H7 (cell line): Measurements from ENCODE around the gene GAK. TPM values are rescaled to one million over a fixed set of nuclear protein-coding genes. Genes with fewer than 3 reads are reported as not detected.
"Not testable (repeated sequence)": the region's sequence is repeated elsewhere in the genome, so short reads cannot be mapped to it uniquely, and the experiment has no call there.

ENCODE experiments used
- DNase-seq: peaks from one replicate; pipeline ENCODE4 v3.0.0; 2012
- H3K27me3 ChIP-seq: 2 replicates; pipeline ENCODE4 v1.6.0; 2011; ENCODE audit warnings: mild to moderate bottlenecking, low read length; ENCODE audit not compliant: control insufficient read depth, insufficient read depth
- H3K36me3 ChIP-seq: replicated peaks from 2 replicates; pipeline ENCODE4 v1.5.1; 2011; ENCODE audit warnings: low read length; ENCODE audit not compliant: control insufficient read depth, insufficient read depth
- H3K4me3 ChIP-seq: 2 replicates; pipeline ENCODE4 v1.5.1; 2011; ENCODE audit warnings: low read depth, mild to moderate bottlenecking, control low read depth, low read length, moderate library complexity; ENCODE audit not compliant: insufficient read depth
- total RNA-seq: library from RNA; depleted of rRNA; stranded (reverse); fragments of >200 nt; shearing (Covaris generic); gene quantifications from 2 replicates; pipeline ENCODE4 v1.2.3, GENCODE V29; 2014; rRNA removed

The GAK gene
- total RNA-seq, result 77.4 and 85.1 TPM in 2 replicates

DNA sequence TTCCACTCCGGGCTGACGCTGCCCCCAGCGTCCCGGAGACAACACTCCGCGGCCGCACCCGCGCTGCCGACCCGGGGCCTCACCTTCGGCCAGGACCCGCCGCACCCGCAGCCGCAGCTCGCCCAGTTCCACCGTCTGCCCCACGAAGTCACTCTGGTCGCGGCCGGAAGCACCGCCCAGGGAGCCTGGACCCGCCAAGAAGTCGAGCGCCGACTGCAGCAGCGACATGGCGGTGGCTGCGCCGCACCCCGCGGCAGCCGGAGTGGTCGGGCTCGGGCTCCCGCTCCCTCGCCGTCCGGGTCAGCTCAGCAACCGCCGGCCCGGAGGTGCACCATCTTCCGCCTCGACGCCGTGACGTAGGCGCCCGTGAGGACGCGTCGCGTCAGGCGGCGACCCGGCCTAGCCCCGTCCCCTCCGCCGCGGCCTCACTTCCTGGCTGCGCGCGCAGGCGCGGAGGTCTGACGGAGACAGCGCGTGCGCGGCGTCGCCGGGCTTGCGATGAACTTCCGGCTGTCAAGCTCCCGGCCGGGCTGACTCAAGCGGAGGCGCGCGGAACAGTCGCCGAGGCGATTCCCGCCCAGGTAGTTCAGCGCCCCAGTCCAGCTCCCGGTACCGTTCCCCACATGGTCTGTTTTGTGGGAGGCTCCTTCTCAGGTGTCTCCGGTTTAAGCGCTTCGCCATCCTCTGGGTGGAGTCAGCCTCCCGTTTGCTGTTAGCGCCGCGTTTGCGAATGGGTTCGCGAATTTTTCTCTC lies at the start of gene GAK, which contains the start of gene TMEM175:
Gene GAK, minus strand, starts transcription at position 357 of the 753 bp plus-strand sequence. Its CDS starts 129 bp downstream, at position 228.
Gene TMEM175, plus strand, starts transcription at position 501 of the 753 bp plus-strand sequence. CDS start 15,280 bp downstream, outside the sequence.
- H3K4me3 ChIP-seq, result peak within 1 kb of the TSS; percentile 98
- H3K27me3 ChIP-seq, result no peaks in the 10 kb centered on the region
- H3K36me3 ChIP-seq, result no peaks in the 10 kb centered on the region
- peak; percentile 99 for DNase-seq

GRCh38 chr4:978957-979701 lies 47.0 kb upstream of the GAK start:
- Histone ChIP-seq H3K27me3 (peaks cover 2% of the 10 kb centered on the region; the same call in 1 of the 2 replicates), H3K4me3 (no peak overlapping the region), H3K36me3 (no peaks in the 10 kb centered on the region)
- no peak for DNase-seq

- not testable (repeated sequence) for H3K4me3 ChIP-seq, DNase-seq, H3K36me3 ChIP-seq
- H3K27me3 ChIP-seq, result peaks cover 10% of the 10 kb centered on the region; the same call in 1 of the 2 replicates
These were observed 43.9 kb upstream of the GAK start for GRCh38 chr4:976016-976415.

GRCh38 chr4:974668-975067 lies 42.6 kb upstream of the GAK start:
- Histone ChIP-seq H3K36me3 (no peaks in the 10 kb centered on the region), H3K27me3 (peaks cover 10% of the 10 kb centered on the region; the same call in 1 of the 2 replicates), H3K4me3 (no peak overlapping the region)
- DNase-seq, result no peak

DNA sequence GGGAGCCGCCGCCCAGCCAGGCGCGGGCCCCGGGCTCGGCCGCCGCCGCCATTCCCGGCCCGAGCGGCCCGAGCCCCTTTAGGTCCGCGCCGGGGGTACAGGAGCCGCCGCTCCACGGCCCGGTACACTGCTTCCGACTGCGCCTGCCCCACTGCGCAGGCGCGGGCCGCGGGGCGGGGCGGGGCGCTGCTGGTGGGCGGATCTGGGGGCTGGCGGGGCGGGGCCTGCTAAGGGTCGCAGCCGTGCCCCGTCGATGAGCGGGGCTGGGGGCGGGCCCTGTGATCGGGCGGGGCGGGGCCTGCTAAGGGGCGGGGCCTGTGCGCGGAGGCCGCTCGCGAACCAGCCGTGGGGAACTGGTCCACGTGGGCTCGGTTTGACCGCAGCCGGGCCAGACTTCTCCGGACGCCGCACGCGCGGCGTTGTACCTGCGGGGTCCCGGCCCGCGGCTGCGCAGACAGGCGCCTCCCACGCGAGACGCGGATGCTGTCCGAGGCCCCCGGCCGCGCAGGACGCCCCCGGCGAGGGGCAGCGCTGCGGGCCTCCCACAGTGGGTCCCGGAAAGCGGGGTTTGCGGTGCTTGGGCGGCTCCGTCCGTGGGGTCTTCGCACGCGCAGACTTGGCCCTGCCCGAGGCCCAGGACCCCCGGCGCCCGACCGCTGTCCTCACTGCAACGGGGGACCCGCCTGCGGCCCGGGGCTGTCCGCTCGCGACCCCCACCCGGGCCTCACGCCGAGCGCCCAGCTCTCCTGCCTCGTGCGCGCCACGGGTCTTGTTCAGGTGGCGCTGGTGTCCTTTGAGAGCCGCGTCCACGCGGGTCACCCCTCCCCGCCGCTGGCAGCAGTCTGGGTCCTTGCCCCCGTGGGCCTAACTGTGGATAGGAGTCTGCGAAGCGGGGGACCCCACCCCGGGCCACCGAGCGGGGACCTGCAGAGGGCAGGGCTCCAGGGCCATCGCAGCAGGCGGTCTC lies 41.6 kb upstream of the GAK start, which contains the start of gene DGKQ:
Gene DGKQ, minus strand, starts transcription at position 139 of the 967 bp plus-strand sequence. Its CDS starts 87 bp downstream, at position 52.
- peaks cover 10% of the 10 kb centered on the region; the same call in 1 of the 2 replicates for H3K27me3 ChIP-seq
- peak within 1 kb of the TSS; percentile 67 for H3K4me3 ChIP-seq
- peak; percentile 100 for DNase-seq
- no peaks in the 10 kb centered on the region for H3K36me3 ChIP-seq

GRCh38 chr4:972651-973424 lies 40.7 kb upstream of the GAK start:
- peak; percentile 89 for DNase-seq
- H3K27me3 ChIP-seq, result peaks cover 10% of the 10 kb centered on the region; the same call in 1 of the 2 replicates
- no peaks in the 10 kb centered on the region for H3K36me3 ChIP-seq
- H3K4me3 ChIP-seq, result peak overlapping the region; percentile 67

GRCh38 chr4:971666-972500 lies 39.8 kb upstream of the GAK start:
- H3K4me3 ChIP-seq, result peak overlapping the region; percentile 67; the same call in 1 of the 2 replicates
- H3K27me3 ChIP-seq, result peaks cover 10% of the 10 kb centered on the region
- H3K36me3 ChIP-seq, result no peaks in the 10 kb centered on the region
- DNase-seq, result no peak

DNA sequence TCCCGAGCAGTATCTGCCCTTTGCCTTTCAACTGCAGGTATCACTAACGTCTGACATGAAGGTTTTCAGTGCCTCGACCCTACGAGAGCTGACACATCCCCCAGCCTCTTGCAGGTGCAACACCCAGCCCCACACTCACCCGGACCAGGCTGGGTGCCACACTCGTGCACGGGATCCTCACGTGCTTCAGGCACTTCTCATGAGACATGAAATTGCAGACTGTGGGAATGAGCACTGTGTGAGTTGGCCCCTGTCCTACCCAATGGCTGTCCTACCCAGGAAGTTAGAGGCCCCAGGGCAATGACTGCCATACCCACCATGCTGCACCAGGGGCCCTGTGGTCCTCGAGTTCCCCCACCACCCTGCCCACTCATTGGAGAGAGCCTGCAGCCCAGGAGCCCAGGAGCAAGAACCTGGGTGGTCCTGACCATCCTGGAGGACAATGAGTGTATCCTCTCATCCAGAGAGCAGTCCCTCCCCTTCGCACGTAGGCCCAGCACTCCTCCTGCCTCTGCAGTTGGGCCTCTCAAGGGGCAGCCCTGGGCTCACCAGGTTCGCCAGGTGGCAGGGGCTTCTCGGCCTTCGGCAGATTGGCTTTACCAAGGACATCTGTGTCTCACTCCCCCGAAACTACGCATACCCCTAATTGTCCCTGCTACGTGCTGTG lies 38.9 kb upstream of the GAK start:
- DNase-seq, result no peak

DNA sequence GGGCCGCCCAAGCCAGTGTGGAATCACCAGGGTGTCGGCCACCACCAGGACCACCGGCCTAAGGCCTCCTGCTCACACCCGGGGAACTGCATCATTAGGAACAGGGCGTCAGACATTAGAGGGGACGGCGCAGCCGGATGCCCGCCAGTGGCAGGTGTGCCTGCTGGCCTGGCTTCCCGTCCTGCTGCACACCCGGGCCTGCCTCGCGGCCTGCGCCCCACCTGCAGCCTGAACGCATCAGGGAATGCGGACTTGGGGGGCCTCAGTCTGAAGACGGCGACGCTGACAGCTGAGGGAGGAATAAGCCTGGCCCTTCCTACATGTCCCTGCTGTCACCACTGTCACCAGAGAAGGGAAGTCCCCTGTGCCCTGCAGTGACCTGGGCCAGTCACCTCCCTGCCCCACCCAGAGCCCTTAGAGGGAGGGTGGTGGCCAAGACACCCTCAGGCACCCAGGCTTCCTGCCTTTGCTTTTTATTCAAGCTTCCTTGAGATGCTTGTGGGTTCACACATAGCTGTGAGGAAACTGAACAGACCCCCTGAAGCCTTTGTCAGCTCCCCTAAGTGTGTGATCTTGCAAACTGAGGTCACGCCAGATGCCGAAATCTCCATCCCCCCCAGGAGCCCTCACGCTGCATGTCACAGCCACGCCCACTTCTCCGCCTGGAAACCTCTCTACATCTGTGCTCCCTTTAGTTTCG lies 38.1 kb upstream of the GAK start:
- Histone ChIP-seq H3K27me3 (peaks cover 10% of the 10 kb centered on the region), H3K36me3 (no peaks in the 10 kb centered on the region), H3K4me3 (no peak overlapping the region)
- DNase-seq, result no peak

More for the DNA sequence above, 38.9 kb upstream of the GAK start:
- Histone ChIP-seq H3K27me3 (peaks cover 10% of the 10 kb centered on the region), H3K4me3 (no peak overlapping the region), H3K36me3 (no peaks in the 10 kb centered on the region)

DNA sequence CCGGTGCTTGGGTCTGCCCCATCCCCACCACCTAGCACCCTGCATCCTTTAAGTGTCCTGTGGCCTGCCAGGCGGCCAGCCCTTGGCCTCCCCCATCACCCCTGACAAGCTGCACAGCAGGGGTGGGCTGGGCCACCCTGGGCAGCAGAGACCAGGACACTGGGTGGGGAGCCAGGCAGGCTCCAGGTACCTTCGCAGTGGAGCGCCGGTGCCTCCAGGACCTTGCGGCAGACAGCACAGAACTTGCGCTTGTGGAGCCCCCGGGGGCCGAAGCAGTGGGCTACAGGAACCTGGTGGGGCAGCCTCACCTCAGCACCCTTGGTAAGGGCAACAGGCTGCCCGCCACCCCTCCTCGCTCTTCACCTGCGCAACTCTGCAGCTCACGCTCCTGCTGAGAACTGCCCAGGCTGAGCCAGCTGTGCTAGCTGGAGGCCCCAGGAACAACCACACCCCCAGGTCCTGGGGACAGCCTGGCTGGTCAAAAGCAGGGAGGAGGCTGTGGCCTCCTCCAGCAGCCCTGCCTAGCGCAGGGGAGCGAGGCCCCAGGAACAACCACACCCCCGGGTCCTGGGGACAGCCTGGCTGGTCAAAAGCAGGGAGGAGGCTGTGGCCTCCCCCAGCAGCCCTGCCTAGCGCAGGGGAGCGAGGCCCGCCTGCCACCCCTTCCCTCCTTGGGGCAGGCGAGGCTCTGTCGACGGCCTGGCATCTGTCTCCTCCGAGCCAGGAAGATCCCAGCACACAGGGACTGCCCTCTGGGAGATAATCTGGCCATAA lies 36.7 kb upstream of the GAK start:
- H3K4me3 ChIP-seq, result no peak overlapping the region
- peak; percentile 74 for DNase-seq

DNA sequence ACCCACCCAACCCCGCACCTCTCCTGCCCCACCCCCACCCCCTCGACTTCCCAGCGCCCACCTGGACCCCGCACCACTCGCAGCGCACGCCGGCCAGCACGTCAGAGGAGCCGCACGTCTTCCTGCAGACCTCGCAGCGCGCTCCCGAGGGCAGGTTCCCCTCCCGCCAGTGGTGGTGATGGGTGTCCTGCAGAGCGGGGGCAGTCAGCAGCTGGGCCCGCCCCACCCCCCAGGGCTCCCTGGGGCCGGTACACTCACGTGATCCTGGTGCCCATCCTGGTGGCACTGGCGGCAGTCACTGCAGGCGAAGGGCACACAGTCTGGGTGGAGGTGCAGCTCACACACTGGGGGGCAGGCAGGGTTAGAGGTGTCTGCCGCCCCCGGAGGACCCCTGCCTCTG lies 36.1 kb upstream of the GAK start:
- DNase-seq, result peak; percentile 91
- Histone ChIP-seq H3K36me3 (no peaks in the 10 kb centered on the region), H3K4me3 (no peak overlapping the region; the same call in 1 of the 2 replicates), H3K27me3 (peaks cover 7% of the 10 kb centered on the region)

More for the DNA sequence above, 36.7 kb upstream of the GAK start:
- H3K36me3 ChIP-seq, result no peaks in the 10 kb centered on the region
- peaks cover 8% of the 10 kb centered on the region for H3K27me3 ChIP-seq
